Measurements from ENCODE around the gene GABBR2. TPM values are rescaled to one million over a fixed set of nuclear protein-coding genes. Genes with fewer than 3 reads are reported as not detected.

GABBR2 gene
- total and polyA plus RNA-seq, 2 experiments from 2014 or later: 0.89 to 1.3 TPM

GRCh38 chr9:98520221-98520960 is 188.3 kb downstream of the GABBR2 start:
- peaks cover 3% of the 10 kb centered on the region for H3K27me3 Mint-ChIP-seq (ENCODE audit: insufficient read depth, low read depth, poor library complexity)
- no peak for DNase-seq (ENCODE audit: low spot score)
- H3K4me3 Mint-ChIP-seq: no peak overlapping the region
- no peaks in the 10 kb centered on the region; the same call in 2 of the 3 replicates for H3K9me3 Mint-ChIP-seq
- H3K36me3 Mint-ChIP-seq (ENCODE audit: low read depth): no peaks in the 10 kb centered on the region
- ATAC-seq: no peak
- no peak overlapping the region for H3K4me3 ChIP-seq
- H3K9me2 ChIP-seq (ENCODE audit: insufficient read depth): no peaks in the 10 kb centered on the region
- no peak overlapping the region for H3K27ac Mint-ChIP-seq
- no peaks in the 10 kb centered on the region for H3K4me1 ChIP-seq (ENCODE audit: insufficient read depth)
- H3K79me2 ChIP-seq (replicated peaks; ENCODE audit: insufficient read depth): no peaks in the 10 kb centered on the region
- H3K4me2 ChIP-seq: no peak overlapping the region
- H4K20me1 ChIP-seq (replicated peaks; ENCODE audit: insufficient read depth): no peaks in the 10 kb centered on the region
- H2AFZ ChIP-seq: no peak overlapping the region
- H3K27me3 ChIP-seq (ENCODE audit: insufficient read depth): no peaks in the 10 kb centered on the region
- H3F3A ChIP-seq (replicated peaks; ENCODE audit: low read depth): no peaks in the 10 kb centered on the region
- H3K36me3 ChIP-seq (ENCODE audit: insufficient read depth): no peaks in the 10 kb centered on the region
- H3K4me1 Mint-ChIP-seq: peaks cover 3% of the 10 kb centered on the region; the same call in 2 of the 3 replicates
- no peak overlapping the region for H3K27ac ChIP-seq (ENCODE audit: low read depth)
- TF ChIP-seq NANOG (IDR thresholded peaks at IDR 0.05; ENCODE audit: borderline replicate concordance) (no peak), ZNF114 (CRISPR knock-in tag; IDR thresholded peaks at IDR 0.05) (no peak), JUNB (IDR thresholded peaks at IDR 0.05; ENCODE audit: unreplicated experiment) (no peak), ETS1 (IDR thresholded peaks at IDR 0.05) (no peak), POLR2AphosphoS5 (IDR thresholded peaks at IDR 0.05; ENCODE audit: low read depth) (no peak), CREB1 (CRISPR knock-in tag; IDR thresholded peaks at IDR 0.05; ENCODE audit: low read depth) (no peak), STAT1 (IDR thresholded peaks at IDR 0.05; ENCODE audit: unreplicated experiment) (no peak), ZNF331 (CRISPR knock-in tag; IDR thresholded peaks at IDR 0.05; ENCODE audit: low read depth) (no peak), CTCF (conservative IDR thresholded peaks at IDR 0.05; ENCODE audit: low read depth in 2 of 2) (no peak), EZH2phosphoT487 (IDR thresholded peaks at IDR 0.05; ENCODE audit: unreplicated experiment) (no peak), ZNF462 (CRISPR knock-in tag; IDR thresholded peaks at IDR 0.05) (no peak), REST (IDR thresholded peaks at IDR 0.05; ENCODE audit: unreplicated experiment) (no peak), EZH2 (IDR thresholded peaks at IDR 0.05; ENCODE audit: low read depth, unreplicated experiment) (no peak)

All from GM23338 (cell line).